Endothelial cell of hepatic sinusoid (primary cell): ENCODE measurements around the gene VMO1.

Source experiments
- in situ Hi-C: cut with HindIII; loops from 2 replicates; pipeline ENCODE4 v1.10.0; 2017; ENCODE audit warnings: low sequenced_read_pairs

VMO1 gene

GRCh38 chr17:4802228-4802627 lies 16.1 kb upstream of the VMO1 start, which contains the start of gene C17orf114:
Gene C17orf114 (minus strand): TSS chr17:4802328.
- in situ Hi-C loops = loop anchor here (5.0 kb wide), 1 partner anchor 35 kb away; no protein-coding TSS in a partner anchor

GRCh38 chr17:4800462-4801196 lies 14.5 kb upstream of the VMO1 start:
- in situ Hi-C loops = loop anchor here (5.0 kb wide), 1 partner anchor 37 kb away; no protein-coding TSS in a partner anchor

GRCh38 chr17:4796552-4796920 lies 10.4 kb upstream of the VMO1 start:
- in situ Hi-C loops = no loop called here

- in situ Hi-C loops = no loop called here
These were observed 9.0 kb upstream of the VMO1 start for GRCh38 chr17:4795168-4795567.

- in situ Hi-C loops = no loop called here
These were observed 4.5 kb upstream of the VMO1 start for GRCh38 chr17:4790705-4791088.

GRCh38 chr17:4789951-4790704 lies 4.0 kb upstream of the VMO1 start:
- in situ Hi-C loops = loop anchor here (5.0 kb wide), 1 partner anchor 63 kb away; no protein-coding TSS in a partner anchor

- in situ Hi-C loops = loop anchor here (5.0 kb wide), 1 partner anchor 62 kb away; no protein-coding TSS in a partner anchor
These were observed 3.5 kb upstream of the VMO1 start for GRCh38 chr17:4789701-4789950.

GRCh38 chr17:4788807-4789700 lies 2.9 kb upstream of the VMO1 start, which contains the start of gene GLTPD2:
Gene GLTPD2 (plus strand): TSS chr17:4788964. CDS start chr17:4789012, 48 bp downstream.
- in situ Hi-C loops = loop anchor here (5.0 kb wide), 1 partner anchor 62 kb away; no protein-coding TSS in a partner anchor

GRCh38 chr17:4788159-4788806 lies 2.1 kb upstream of the VMO1 start:
- in situ Hi-C loops = loop anchor here (5.0 kb wide), 1 partner anchor 61 kb away; no protein-coding TSS in a partner anchor

- in situ Hi-C loops = loop anchor here (5.0 kb wide), 1 partner anchor 59 kb away; no protein-coding TSS in a partner anchor
These were observed 352 bp upstream of the VMO1 start for GRCh38 chr17:4786516-4786915.

GRCh38 chr17:4785311-4786105 lies 656 bp downstream of the VMO1 start:
- in situ Hi-C loops = loop anchor here (5.0 kb wide), 1 partner anchor 58 kb away; no protein-coding TSS in a partner anchor

- in situ Hi-C loops = no loop called here
These were observed 3.5 kb downstream of the VMO1 start for GRCh38 chr17:4782652-4783051.

GRCh38 chr17:4780325-4780955 lies 5.7 kb downstream of the VMO1 start:
- in situ Hi-C loops = no loop called here

- in situ Hi-C loops = no loop called here
These were observed 8.0 kb downstream of the VMO1 start for GRCh38 chr17:4777969-4778760.

GRCh38 chr17:4772235-4772613 lies 13.9 kb downstream of the VMO1 start:
- in situ Hi-C loops = no loop called here

GRCh38 chr17:4771519-4772234 lies 14.5 kb downstream of the VMO1 start, which contains the start of gene TM4SF5:
Gene TM4SF5 (plus strand): TSS chr17:4771886. CDS start chr17:4771923, 37 bp downstream.
- in situ Hi-C loops = no loop called here

- in situ Hi-C loops = no loop called here
These were observed 16.5 kb downstream of the VMO1 start for GRCh38 chr17:4769628-4770027.

GRCh38 chr17:4768298-4768697 lies 17.9 kb downstream of the VMO1 start:
- in situ Hi-C loops = no loop called here
